ENCODE results near the gene PADI1. TPM values are rescaled to one million over a fixed set of nuclear protein-coding genes. Genes with fewer than 3 reads are reported as not detected.

The PADI1 gene
- total and polyA plus RNA-seq, 4 donors = 4.9 TPM; not detected in 3

GRCh38 chr1:17243274-17243673 is 38.3 kb downstream of the PADI1 start:
- no peak overlapping the region for H3K4me3 ChIP-seq (ENCODE audit: low read depth in 1 of 3, low read length in 3 of 3)
- no peaks in the 10 kb centered on the region for H3K4me1 ChIP-seq (ENCODE audit: control insufficient read depth in 4 of 4, insufficient read depth in 4 of 4, low read length in 3 of 4)
- TF ChIP-seq RXRA (IDR thresholded peaks at IDR 0.05) (no peak), EGR1 (IDR thresholded peaks at IDR 0.05; ENCODE audit: low read depth in 2 of 2) (no peak), RAD21 (IDR thresholded peaks at IDR 0.05) (no peak), HNF4A (conservative IDR thresholded peaks at IDR 0.05) (no peak), JUND (IDR thresholded peaks at IDR 0.05) (no peak), CTCF (IDR thresholded peaks at IDR 0.05; ENCODE audit: low read depth, low read length, missing input control) (no peak), GABPA (IDR thresholded peaks at IDR 0.05 in 1 of 2, conservative IDR thresholded peaks at IDR 0.05 in 1 of 2) (no peak), SP1 (IDR thresholded peaks at IDR 0.05) (no peak), YY1 (IDR thresholded peaks at IDR 0.05) (no peak), FOXA2 (IDR thresholded peaks at IDR 0.05) (no peak), ZBTB33 (IDR thresholded peaks at IDR 0.05) (no peak), TAF1 (conservative IDR thresholded peaks at IDR 0.05) (no peak), FOXA1 (IDR thresholded peaks at IDR 0.05) (no peak), ATF3 (IDR thresholded peaks at IDR 0.05) (no peak), NR2F2 (IDR thresholded peaks at IDR 0.05) (no peak), REST (IDR thresholded peaks at IDR 0.05) (no peak)
- no peak overlapping the region for H3K9ac ChIP-seq (ENCODE audit: low read depth in 1 of 2, low read length in 2 of 2)
- no peaks in the 10 kb centered on the region for H3K36me3 ChIP-seq (ENCODE audit: control insufficient read depth in 4 of 4, insufficient read depth in 3 of 4, low read depth in 1 of 4, low read length in 3 of 4)
- no peaks in the 10 kb centered on the region for H3K27me3 ChIP-seq (ENCODE audit: control insufficient read depth in 4 of 4, insufficient read depth in 4 of 4, low read length in 3 of 4)
- WGBS = 72% methylated on average over 1 of the region's 1 CpG
- no peaks in the 10 kb centered on the region for H3K9me3 ChIP-seq (ENCODE audit: control insufficient read depth in 4 of 4, low read length in 3 of 4)
- DNase-seq (ENCODE audit: low spot score) = no peak
- H3K27ac ChIP-seq (ENCODE audit: low read depth in 1 of 2, low read length in 2 of 2) = no peak overlapping the region

All from liver (tissue), 9 donors.